COLO668 (cell line): ENCODE data around the gene MREG.

Experiments
- DNase-seq: peaks from one replicate; lab custom pipeline; 2025; ENCODE audit not compliant: unreplicated experiment; lab: John Stamatoyannopoulos, UW

MREG gene

GRCh38 chr2:215920244-215921100 lies 92.9 kb downstream of the MREG start:
- DNase-seq = peak; percentile 71

GRCh38 chr2:215919624-215920243 lies 93.6 kb downstream of the MREG start:
- DNase-seq = no peak

- no peak for DNase-seq
These were observed 94.3 kb downstream of the MREG start for GRCh38 chr2:215918901-215919599.

- DNase-seq = no peak
These were observed 95.3 kb downstream of the MREG start for GRCh38 chr2:215917953-215918620.

GRCh38 chr2:215915441-215915840 lies 97.9 kb downstream of the MREG start:
- no peak for DNase-seq

- DNase-seq = no peak
These were observed 98.6 kb downstream of the MREG start for GRCh38 chr2:215914777-215915165.

DNA sequence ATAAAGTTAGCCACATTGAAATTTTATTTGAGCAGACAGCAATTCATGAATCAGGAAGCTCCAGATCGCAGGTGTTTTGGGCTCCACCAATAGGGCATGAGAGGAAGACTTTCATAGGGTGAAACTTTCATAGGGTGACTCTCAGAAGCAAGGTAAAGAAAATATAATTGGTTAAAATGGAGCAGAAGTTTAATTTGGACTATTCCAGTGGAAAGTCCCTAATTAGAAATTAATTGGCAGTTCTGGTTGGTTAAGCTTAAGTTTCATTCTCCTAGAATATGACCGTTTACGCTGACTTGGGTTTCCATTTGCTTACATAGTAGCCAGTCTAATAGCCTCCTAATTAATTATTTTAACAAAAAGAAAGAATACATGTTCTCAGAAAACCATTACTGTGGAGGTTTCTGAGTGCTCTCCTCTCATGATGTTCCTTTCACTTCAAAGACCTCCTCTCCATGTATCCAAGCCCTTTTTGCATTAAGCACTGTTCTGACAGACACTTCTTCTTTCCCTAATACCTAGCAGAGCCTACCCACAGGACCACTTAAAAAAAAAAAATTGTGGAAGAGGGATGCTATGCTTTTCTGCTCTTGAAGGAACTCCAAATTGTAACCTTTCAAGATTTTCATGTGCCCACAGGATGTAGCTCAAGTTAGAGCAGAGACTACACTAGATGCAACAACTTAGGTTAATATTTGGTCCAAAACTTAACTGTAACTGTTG lies 99.1 kb downstream of the MREG start:
- DNase-seq = no peak

GRCh38 chr2:215912299-215912842 lies 101.0 kb downstream of the MREG start:
- DNase-seq = no peak

DNA sequence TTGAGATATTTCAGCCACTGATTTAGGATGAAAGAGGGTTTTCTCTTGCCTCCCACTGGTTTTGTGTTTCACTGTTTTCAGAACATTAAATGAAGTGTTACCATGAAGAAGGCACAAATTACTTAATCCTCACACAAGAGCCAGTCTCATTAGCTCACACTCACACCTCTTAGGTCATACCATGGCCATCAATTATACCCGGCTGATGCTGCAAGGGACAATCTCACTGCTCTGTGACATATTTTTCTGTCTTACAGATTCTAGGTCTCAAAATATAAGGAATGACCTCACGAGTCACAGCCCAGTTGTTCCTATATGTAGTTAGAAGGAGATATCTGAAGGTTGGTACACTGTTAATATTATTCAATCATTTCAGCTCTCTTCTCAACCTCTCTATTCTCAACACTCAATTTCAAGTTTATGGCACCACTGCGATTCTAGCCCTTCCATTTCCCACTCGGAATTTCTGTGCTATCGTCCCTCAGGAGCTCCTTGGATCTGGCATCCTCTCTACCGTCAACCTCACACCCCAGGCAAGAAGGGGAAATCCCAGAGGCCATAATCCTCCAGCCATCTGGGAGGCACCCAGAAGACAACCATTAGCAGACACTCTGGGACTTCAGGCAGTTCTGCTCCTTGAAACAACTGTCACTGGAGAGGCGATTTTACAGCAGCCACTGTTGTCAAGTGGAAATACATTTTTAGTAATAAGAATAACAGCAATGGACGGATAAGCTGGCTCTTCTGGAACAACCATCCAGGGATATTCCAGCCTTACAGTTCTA lies 101.9 kb downstream of the MREG start:
- no peak for DNase-seq

- no peak for DNase-seq
These were observed 103.2 kb downstream of the MREG start for GRCh38 chr2:215910180-215910579.

DNA sequence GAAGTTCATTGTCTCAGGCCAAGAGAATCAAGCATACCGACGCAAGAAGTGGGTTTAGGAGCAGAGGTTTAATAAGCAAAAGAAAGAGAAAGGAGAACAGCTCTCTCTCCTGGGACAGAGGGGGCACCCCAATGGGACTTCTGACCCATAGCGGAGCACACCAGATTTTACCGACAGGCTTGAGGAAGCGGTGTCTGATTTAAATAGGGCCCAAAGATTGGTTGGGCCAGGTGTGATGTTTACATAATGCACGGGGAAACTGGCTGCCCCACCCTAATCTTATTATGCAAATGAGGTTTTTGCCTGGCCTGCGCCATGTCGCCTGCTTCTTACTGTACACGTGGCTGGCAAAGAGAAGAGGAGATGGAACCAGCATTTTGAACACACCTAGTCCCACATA lies 106.2 kb downstream of the MREG start:
- DNase-seq = no peak

DNA sequence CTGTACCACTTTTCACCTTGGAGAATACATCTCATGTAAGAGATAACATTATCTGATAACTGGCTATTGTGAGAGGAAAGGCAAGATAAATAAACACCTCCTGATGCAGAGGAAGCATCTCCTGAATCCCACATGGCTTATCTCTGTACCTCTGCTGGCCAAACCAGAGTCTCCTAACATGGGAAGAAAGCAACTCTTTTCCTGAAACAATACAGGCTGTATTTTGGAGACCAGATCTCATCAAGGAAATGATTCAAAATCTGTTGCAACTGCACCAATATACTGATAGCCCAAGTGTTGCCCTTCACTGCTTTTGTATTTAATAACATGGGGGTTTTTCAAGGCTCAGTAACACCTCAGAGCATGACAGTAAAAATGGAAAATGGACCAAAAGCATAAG lies 106.9 kb downstream of the MREG start:
- no peak for DNase-seq

DNA sequence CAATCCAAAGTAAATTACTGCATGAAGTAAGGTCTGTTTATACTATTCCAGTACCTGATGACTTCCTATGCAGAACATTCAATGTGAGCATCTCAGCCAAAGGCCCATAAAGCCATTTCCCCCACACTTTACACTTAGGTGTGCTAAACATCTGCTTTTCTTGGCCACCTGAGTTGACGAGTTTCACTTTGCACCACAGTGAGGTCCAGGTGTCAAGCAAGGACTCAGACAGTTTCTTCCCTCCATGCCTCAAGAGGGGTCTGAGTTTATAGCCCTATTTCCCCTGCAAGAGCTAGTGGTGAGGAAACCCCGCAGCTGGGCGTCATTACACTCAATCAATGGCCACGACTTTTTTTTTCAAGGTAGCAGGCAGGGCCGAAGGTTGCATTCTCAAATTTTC lies 107.7 kb downstream of the MREG start:
- DNase-seq = no peak

- no peak for DNase-seq
These were observed 109.2 kb downstream of the MREG start for GRCh38 chr2:215904101-215904500.

- no peak for DNase-seq
These were observed 110.1 kb downstream of the MREG start for GRCh38 chr2:215903203-215903602.

GRCh38 chr2:215901796-215902195 lies 111.6 kb downstream of the MREG start:
- no peak for DNase-seq

- no peak for DNase-seq
These were observed 112.5 kb downstream of the MREG start for GRCh38 chr2:215900843-215901242.

DNA sequence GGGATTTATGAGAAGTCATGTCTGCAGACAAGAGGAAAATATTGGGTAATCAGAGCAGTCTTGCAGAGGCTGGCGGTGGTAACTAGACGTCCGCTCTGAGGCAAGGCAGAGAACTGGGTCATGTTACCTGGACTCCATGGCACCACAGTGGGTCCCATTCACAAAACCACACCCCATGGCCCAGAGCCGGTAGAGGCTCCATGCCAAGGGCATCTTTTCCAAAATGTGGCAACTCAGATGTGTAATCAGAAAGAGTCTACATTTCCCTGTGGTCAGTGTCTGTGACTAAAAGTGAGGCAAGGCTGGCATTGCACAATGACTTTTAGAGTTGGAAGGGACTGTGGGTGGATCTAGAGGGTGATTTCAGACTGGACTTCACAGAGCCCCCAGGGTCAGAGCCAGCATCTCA lies 113.1 kb downstream of the MREG start:
- no peak for DNase-seq

GRCh38 chr2:215899141-215900074 lies 113.9 kb downstream of the MREG start:
- no peak for DNase-seq
